Prostate gland (tissue), 2 donors: ENCODE results near the gene SH3TC2. TPM values are rescaled to one million over a fixed set of nuclear protein-coding genes. Genes with fewer than 3 reads are reported as not detected.

Source experiments
- DNase-seq: peaks from one replicate; pipeline ENCODE4 v3.0.0-alpha.2; 2019; ENCODE audit warnings: low spot score
- H3K27ac ChIP-seq, 2 donors: fragments of 200-600 bp; sonication (generic); 2 replicates each; pipeline ENCODE4 v1.5.1; 2017 to 2019
- H3K27me3 ChIP-seq: fragments of 200-600 bp; sonication (generic); replicated peaks from 2 replicates; pipeline ENCODE4 v1.5.1; 2019; ENCODE audit not compliant: insufficient read depth
- H3K36me3 ChIP-seq, 2 donors: fragments of 200-600 bp; sonication (generic); 1 replicate in 1 of 2; 2 replicates in 1 of 2; pipeline versions ENCODE4 v1.5.1 to v1.8.1; 2017 to 2019
- H3K4me1 ChIP-seq: fragments of 200-600 bp; sonication (generic); replicated peaks from 2 replicates; pipeline ENCODE4 v1.5.1; 2019
- H3K4me3 ChIP-seq, 2 donors: fragments of 200-600 bp; sonication (generic); 2 replicates each; pipeline ENCODE4 v1.5.1; 2017 to 2019
- H3K9me3 ChIP-seq: fragments of 200-600 bp; sonication (generic); 2 replicates; pipeline ENCODE4 v1.5.1; 2017
- CTCF ChIP-seq, 4 experiments: fragments of 200-600 bp in 2 of 4; fragments of 450-650 bp in 2 of 4; sonication (generic) in 2 of 4; IDR thresholded peaks; 1 replicate in 3 of 4; 2 replicates in 1 of 4; pipeline ENCODE4 v1.5.1; 2016 to 2019; ENCODE audit warnings: antibody characterized with exemption in 4 of 4, mild to moderate bottlenecking in 2 of 4, moderate library complexity in 2 of 4
- POLR2A ChIP-seq: fragments of 450-650 bp; IDR thresholded peaks from one replicate; pipeline ENCODE4 v1.6.1; 2016; ENCODE audit warnings: antibody characterized with exemption, mild to moderate bottlenecking
- POLR2AphosphoS5 ChIP-seq: sonication (generic); formaldehyde crosslinking; IDR thresholded peaks from one replicate; pipeline ENCODE4 v1.6.1; 2017; ENCODE audit warnings: antibody characterized with exemption
- WGBS: methylation state at CpG from one replicate; pipeline ENCODE4 v1.1.5; 2018; 5-methylcytosine and 5-hydroxymethylcytosine counted together
- intact Hi-C: fragments of 100-400 bp; cut with DNase I; formaldehyde crosslinking; loops from one replicate; pipeline ENCODE4 v1.14.2; 2022
- microRNA counts, 2 donors: library from miRNA; unstranded; fragments of <30 nt; microRNA quantifications; one replicate each; lab custom pipeline; 2016 to 2017
- microRNA-seq: library from miRNA; unstranded; fragments of <30 nt; microRNA quantifications from one replicate; pipeline ENCODE4, GENCODE V29; 2016
- small RNA-seq, 2 donors: library from RNA; depleted of rRNA; stranded (forward); fragments of <200 nt; gene quantifications; one replicate each; pipeline ENCODE3, GENCODE V24; 2016
- total RNA-seq, 2 donors: library from RNA; depleted of rRNA; stranded (reverse); fragments of >200 nt; gene quantifications; one replicate each; pipeline ENCODE4 v1.1.0, GENCODE V29; 2016

SH3TC2 gene
- total RNA-seq, 2 donors from 2014 or later = 6.2 to 69.1 TPM

DNA sequence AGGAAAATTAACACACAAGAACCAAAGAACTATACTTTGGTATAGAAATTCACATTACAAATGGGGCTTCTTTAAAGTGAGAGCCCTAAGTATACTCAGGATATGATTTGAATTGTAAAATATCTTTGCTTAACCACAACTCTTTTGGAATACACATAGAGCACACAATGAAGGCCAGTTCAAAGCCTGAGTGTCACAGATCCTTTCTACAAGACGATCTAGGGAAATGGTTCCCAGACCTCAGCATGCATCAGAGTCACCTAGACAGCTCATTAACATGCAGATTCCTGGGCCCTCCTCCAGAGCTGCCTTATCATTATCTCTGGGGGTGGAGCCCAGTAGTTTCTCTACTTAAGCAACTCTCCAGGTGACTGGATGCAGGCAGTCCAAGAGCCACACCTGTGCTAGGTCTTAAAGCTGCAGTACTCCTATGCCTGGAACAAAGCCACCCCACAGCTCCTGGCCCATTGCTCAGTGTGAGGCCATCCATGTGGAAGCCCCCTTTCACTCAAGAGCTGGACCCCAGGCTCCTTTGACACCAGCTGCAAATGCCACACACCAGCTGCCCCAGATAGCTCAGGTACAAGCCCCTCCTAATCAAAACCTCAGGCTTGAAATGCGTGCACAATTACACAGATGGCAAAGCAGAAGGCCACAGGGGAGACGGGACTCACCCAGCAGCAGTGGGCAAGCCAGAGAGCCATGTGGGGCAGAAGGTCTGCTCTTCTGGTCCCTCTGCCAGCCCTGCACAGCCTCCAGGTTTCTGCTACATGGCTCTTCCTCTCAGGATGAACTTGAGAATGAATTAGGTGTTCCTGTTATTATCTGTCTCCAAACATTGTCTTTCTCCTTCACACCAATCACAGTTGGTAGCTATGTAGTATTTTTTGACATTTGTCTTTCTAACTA lies 106.1 kb downstream of the SH3TC2 start:
- DNase-seq = no peak
- no peak overlapping the region for H3K27ac ChIP-seq
- no peaks in the 10 kb centered on the region for H3K27me3 ChIP-seq
- no peaks in the 10 kb centered on the region for H3K9me3 ChIP-seq
- WGBS = 87% methylated on average over 3 of the region's 3 CpGs
- TF ChIP-seq POLR2A = no peak
- TF ChIP-seq POLR2AphosphoS5 = no peak
- no peak for TF ChIP-seq CTCF (IDR thresholded peaks at IDR 0.05)
- no peak overlapping the region for H3K4me3 ChIP-seq
- intact Hi-C loops = loop anchor here (10.0 kb wide), 1 partner anchor 132 kb away; the partner anchor contains the start of gene ADRB2
- H3K36me3 ChIP-seq = no peaks in the 10 kb centered on the region
- no peaks in the 10 kb centered on the region for H3K4me1 ChIP-seq

MicroRNAs encoded within 50 kb of the gene (microRNA counts, 767-probe panel; counts per million panel counts)
- 0 to 431 counts per million in 2 donors for microRNA hsa-miR-584-5p (lab: Ali Mortazavi, UCI)

Small RNA genes within 50 kb of the gene (microRNA-seq; reads per million reads assigned to microRNA genes)
- 2.1 reads per million, percentile 30 among the genes with 10 or more reads in this experiment for gene MIR584

Small RNA genes within 50 kb of the gene (small RNA-seq; reads per million reads assigned to genes)
- gene MIR584 (1.9 to 4.4 reads per million in 2 donors), gene RNU6-732P (0 reads per million in 2 donors)

Other genes starting within 250 kb of the SH3TC2 start
- gene ADRB2, start 236.5 kb downstream of the SH3TC2 start, total RNA-seq = 10 to 100 TPM in 1 of 2 donors, 1 to 10 TPM in 1; 6.8 to 29.0 TPM
- gene ABLIM3, start 78.4 kb upstream of the SH3TC2 start, total RNA-seq = 10 to 100 TPM in 1 of 2 donors, 1 to 10 TPM in 1; 9.0 to 11.7 TPM
- gene AFAP1L1, start 208.8 kb upstream of the SH3TC2 start, total RNA-seq = 10 to 100 TPM in 1 of 2 donors, 1 to 10 TPM in 1; 8.4 to 10.3 TPM